ENCODE data around the gene NRCAM.

NRCAM gene

GRCh38 chr7:108149908-108150307 lies 306.3 kb downstream of the NRCAM start:
- H3K36me3 Mint-ChIP-seq (ENCODE audit: low read depth) = no peaks in the 10 kb centered on the region
- H3K27me3 Mint-ChIP-seq (ENCODE audit: low read depth) = peaks cover 32% of the 10 kb centered on the region
- no peak overlapping the region for H3K4me3 Mint-ChIP-seq
- H3K4me1 Mint-ChIP-seq (ENCODE audit: low read depth) = no peaks in the 10 kb centered on the region
- no peaks in the 10 kb centered on the region for H3K9me3 Mint-ChIP-seq
- no peak for DNase-seq (ENCODE audit: low spot score)
- no peak overlapping the region for H3K27ac Mint-ChIP-seq

GRCh38 chr7:108149119-108149518 lies 307.1 kb downstream of the NRCAM start:
- no peak overlapping the region for H3K4me3 Mint-ChIP-seq
- no peak for DNase-seq (ENCODE audit: low spot score)
- no peaks in the 10 kb centered on the region for H3K36me3 Mint-ChIP-seq (ENCODE audit: low read depth)
- no peaks in the 10 kb centered on the region for H3K9me3 Mint-ChIP-seq
- H3K4me1 Mint-ChIP-seq (ENCODE audit: low read depth) = no peaks in the 10 kb centered on the region
- H3K27me3 Mint-ChIP-seq (ENCODE audit: low read depth) = peaks cover 28% of the 10 kb centered on the region
- no peak overlapping the region for H3K27ac Mint-ChIP-seq

- Mint-ChIP-seq H3K27me3 (ENCODE audit: low read depth) (peaks cover 27% of the 10 kb centered on the region), H3K9me3 (no peaks in the 10 kb centered on the region), H3K4me3 (no peak overlapping the region), H3K27ac (no peak overlapping the region), H3K4me1 (ENCODE audit: low read depth) (no peaks in the 10 kb centered on the region), H3K36me3 (ENCODE audit: low read depth) (no peaks in the 10 kb centered on the region)
- DNase-seq (ENCODE audit: low spot score) = no peak
Observed at GRCh38 chr7:108147031-108147563, 309.1 kb downstream of the NRCAM start.

- Mint-ChIP-seq H3K27ac (no peak overlapping the region), H3K9me3 (no peaks in the 10 kb centered on the region), H3K4me3 (no peak overlapping the region), H3K36me3 (ENCODE audit: low read depth) (no peaks in the 10 kb centered on the region), H3K27me3 (ENCODE audit: low read depth) (peaks cover 27% of the 10 kb centered on the region), H3K4me1 (ENCODE audit: low read depth) (no peaks in the 10 kb centered on the region)
- DNase-seq (ENCODE audit: low spot score) = peak; percentile 36
Observed at GRCh38 chr7:108146070-108146842, 310.0 kb downstream of the NRCAM start.

GRCh38 chr7:108145401-108145800 lies 310.8 kb downstream of the NRCAM start:
- Mint-ChIP-seq H3K27me3 (ENCODE audit: low read depth) (peaks cover 22% of the 10 kb centered on the region), H3K4me1 (ENCODE audit: low read depth) (no peaks in the 10 kb centered on the region)

GRCh38 chr7:108144931-108145330 lies 311.3 kb downstream of the NRCAM start:
- no peaks in the 10 kb centered on the region for H3K36me3 Mint-ChIP-seq (ENCODE audit: low read depth)
- peaks cover 18% of the 10 kb centered on the region for H3K27me3 Mint-ChIP-seq (ENCODE audit: low read depth)
- no peak overlapping the region for H3K27ac Mint-ChIP-seq
- H3K4me3 Mint-ChIP-seq = no peak overlapping the region
- no peaks in the 10 kb centered on the region for H3K9me3 Mint-ChIP-seq
- DNase-seq (ENCODE audit: low spot score) = no peak
- no peaks in the 10 kb centered on the region for H3K4me1 Mint-ChIP-seq (ENCODE audit: low read depth)

More at GRCh38 chr7:108145401-108145800, 310.8 kb downstream of the NRCAM start:
- H3K36me3 Mint-ChIP-seq (ENCODE audit: low read depth) = no peaks in the 10 kb centered on the region
- no peaks in the 10 kb centered on the region for H3K9me3 Mint-ChIP-seq
- no peak for DNase-seq (ENCODE audit: low spot score)
- no peak overlapping the region for H3K4me3 Mint-ChIP-seq
- no peak overlapping the region for H3K27ac Mint-ChIP-seq

GRCh38 chr7:108143658-108144420 lies 312.4 kb downstream of the NRCAM start:
- Mint-ChIP-seq H3K36me3 (ENCODE audit: low read depth) (no peaks in the 10 kb centered on the region), H3K4me3 (no peak overlapping the region), H3K9me3 (no peaks in the 10 kb centered on the region), H3K27ac (no peak overlapping the region), H3K4me1 (ENCODE audit: low read depth) (no peaks in the 10 kb centered on the region), H3K27me3 (ENCODE audit: low read depth) (peaks cover 13% of the 10 kb centered on the region)
- DNase-seq (ENCODE audit: low spot score) = no peak

GRCh38 chr7:108142675-108143259 lies 313.5 kb downstream of the NRCAM start:
- no peaks in the 10 kb centered on the region for H3K9me3 Mint-ChIP-seq

GRCh38 chr7:108142180-108142579 lies 314.1 kb downstream of the NRCAM start:
- Mint-ChIP-seq H3K27me3 (ENCODE audit: low read depth) (peaks cover 24% of the 10 kb centered on the region), H3K4me3 (no peak overlapping the region), H3K27ac (no peak overlapping the region)

More at GRCh38 chr7:108142675-108143259, 313.5 kb downstream of the NRCAM start:
- DNase-seq (ENCODE audit: low spot score) = no peak
- Mint-ChIP-seq H3K27ac (no peak overlapping the region), H3K27me3 (ENCODE audit: low read depth) (peaks cover 22% of the 10 kb centered on the region), H3K4me3 (no peak overlapping the region), H3K4me1 (ENCODE audit: low read depth) (no peaks in the 10 kb centered on the region), H3K36me3 (ENCODE audit: low read depth) (no peaks in the 10 kb centered on the region)

GRCh38 chr7:108140671-108141070 lies 315.6 kb downstream of the NRCAM start:
- peaks cover 7% of the 10 kb centered on the region for H3K4me1 Mint-ChIP-seq (ENCODE audit: low read depth)
- no peak overlapping the region for H3K4me3 Mint-ChIP-seq
- no peak overlapping the region for H3K27ac Mint-ChIP-seq
- peaks cover 21% of the 10 kb centered on the region for H3K27me3 Mint-ChIP-seq (ENCODE audit: low read depth)
- no peaks in the 10 kb centered on the region for H3K9me3 Mint-ChIP-seq
- peaks cover 3% of the 10 kb centered on the region for H3K36me3 Mint-ChIP-seq (ENCODE audit: low read depth)
- no peak for DNase-seq (ENCODE audit: low spot score)

More at GRCh38 chr7:108142180-108142579, 314.1 kb downstream of the NRCAM start:
- DNase-seq (ENCODE audit: low spot score) = no peak
- Mint-ChIP-seq H3K4me1 (ENCODE audit: low read depth) (no peaks in the 10 kb centered on the region), H3K36me3 (ENCODE audit: low read depth) (peaks cover 1% of the 10 kb centered on the region), H3K9me3 (no peaks in the 10 kb centered on the region)

GRCh38 chr7:108138911-108139310 lies 317.3 kb downstream of the NRCAM start:
- Mint-ChIP-seq H3K27ac (no peak overlapping the region), H3K4me3 (no peak overlapping the region), H3K36me3 (ENCODE audit: low read depth) (peaks cover 3% of the 10 kb centered on the region), H3K9me3 (no peaks in the 10 kb centered on the region), H3K4me1 (ENCODE audit: low read depth) (peaks cover 18% of the 10 kb centered on the region), H3K27me3 (ENCODE audit: low read depth) (peaks cover 24% of the 10 kb centered on the region)
- DNase-seq (ENCODE audit: low spot score) = no peak

- Mint-ChIP-seq H3K4me1 (ENCODE audit: low read depth) (peaks cover 18% of the 10 kb centered on the region), H3K27ac (no peak overlapping the region), H3K9me3 (no peaks in the 10 kb centered on the region), H3K27me3 (ENCODE audit: low read depth) (peaks cover 20% of the 10 kb centered on the region), H3K4me3 (no peak overlapping the region), H3K36me3 (ENCODE audit: low read depth) (peaks cover 3% of the 10 kb centered on the region)
- no peak for DNase-seq (ENCODE audit: low spot score)
Observed at GRCh38 chr7:108137993-108138392, 318.2 kb downstream of the NRCAM start.

- H3K9me3 Mint-ChIP-seq = no peaks in the 10 kb centered on the region
- peaks cover 3% of the 10 kb centered on the region for H3K36me3 Mint-ChIP-seq (ENCODE audit: low read depth)
- no peak for DNase-seq (ENCODE audit: low spot score)
- H3K4me3 Mint-ChIP-seq = no peak overlapping the region
- no peak overlapping the region for H3K27ac Mint-ChIP-seq
- peaks cover 25% of the 10 kb centered on the region for H3K27me3 Mint-ChIP-seq (ENCODE audit: low read depth)
- H3K4me1 Mint-ChIP-seq (ENCODE audit: low read depth) = peaks cover 19% of the 10 kb centered on the region
Observed at GRCh38 chr7:108137040-108137439, 319.2 kb downstream of the NRCAM start.

GRCh38 chr7:108136191-108136688 lies 320.0 kb downstream of the NRCAM start:
- Mint-ChIP-seq H3K4me1 (ENCODE audit: low read depth) (peaks cover 21% of the 10 kb centered on the region), H3K9me3 (no peaks in the 10 kb centered on the region), H3K27me3 (ENCODE audit: low read depth) (peaks cover 29% of the 10 kb centered on the region), H3K4me3 (peak overlapping the region; percentile 6), H3K36me3 (ENCODE audit: low read depth) (peaks cover 3% of the 10 kb centered on the region), H3K27ac (peak overlapping the region; percentile 64)
- peak; percentile 19 for DNase-seq (ENCODE audit: low spot score)
